Parathyroid adenoma (tissue), 2 donors: ENCODE measurements around the gene TAGLN3.
A peak's percentile ranks its signal among the peaks of the same experiment; 100 is the strongest.

Source experiments
- H2AFZ ChIP-seq: fragments of 300-600 bp; sonication (generic); one replicate; pipeline ENCODE4 v1.7.0; 2017; ENCODE audit warnings: antibody characterized with exemption, mild to moderate bottlenecking
- H3K27ac ChIP-seq: fragments of 300-600 bp; sonication (generic); one replicate; pipeline ENCODE4 v1.7.0; 2017
- H3K27me3 ChIP-seq: fragments of 300-600 bp; sonication (generic); one replicate; pipeline ENCODE4 v1.7.0; 2017; ENCODE audit warnings: low read length; ENCODE audit not compliant: control insufficient read depth, insufficient read depth
- H3K36me3 ChIP-seq: fragments of 300-600 bp; sonication (generic); one replicate; pipeline ENCODE4 v1.7.0; 2017; ENCODE audit warnings: low read length; ENCODE audit not compliant: control insufficient read depth, insufficient read depth
- H3K4me1 ChIP-seq: fragments of 300-600 bp; sonication (generic); one replicate; pipeline ENCODE4 v1.7.0; 2017; ENCODE audit warnings: control low read depth
- H3K4me2 ChIP-seq: fragments of 300-600 bp; sonication (generic); one replicate; pipeline ENCODE4 v1.7.0; 2017; ENCODE audit warnings: low read length
- H3K4me3 ChIP-seq: fragments of 300-600 bp; sonication (generic); one replicate; pipeline ENCODE4 v1.7.0; 2017; ENCODE audit warnings: low read depth, low read length
- H3K79me2 ChIP-seq: fragments of 300-600 bp; sonication (generic); one replicate; pipeline ENCODE4 v1.7.0; 2017; ENCODE audit warnings: control low read depth
- H3K9ac ChIP-seq: fragments of 300-600 bp; sonication (generic); one replicate; pipeline ENCODE4 v1.7.0; 2017; ENCODE audit warnings: mild to moderate bottlenecking
- H3K9me3 ChIP-seq: fragments of 300-600 bp; sonication (generic); one replicate; pipeline ENCODE4 v1.7.0; 2017; ENCODE audit warnings: low read length; ENCODE audit not compliant: control insufficient read depth
- CTCF ChIP-seq: fragments of 300-600 bp; sonication (generic); IDR thresholded peaks from one replicate; pipeline ENCODE4 v1.7.0; 2017; ENCODE audit warnings: antibody characterized with exemption, mild to moderate bottlenecking
- donor health status: primary hyperparathyroidism.

Gene TAGLN3

GRCh38 chr3:112038863-112039262 is 40.1 kb downstream of the TAGLN3 start:
- Histone ChIP-seq H3K27ac (no peak overlapping the region), H3K4me3 (no peak overlapping the region), H3K79me2 (no peaks in the 10 kb centered on the region), H2AFZ (no peak overlapping the region), H3K4me1 (no peaks in the 10 kb centered on the region), H3K27me3 (no peaks in the 10 kb centered on the region), H3K9me3 (no peaks in the 10 kb centered on the region), H3K9ac (no peak overlapping the region), H3K4me2 (no peak overlapping the region), H3K36me3 (no peaks in the 10 kb centered on the region)
- no peak for TF ChIP-seq CTCF

DNA sequence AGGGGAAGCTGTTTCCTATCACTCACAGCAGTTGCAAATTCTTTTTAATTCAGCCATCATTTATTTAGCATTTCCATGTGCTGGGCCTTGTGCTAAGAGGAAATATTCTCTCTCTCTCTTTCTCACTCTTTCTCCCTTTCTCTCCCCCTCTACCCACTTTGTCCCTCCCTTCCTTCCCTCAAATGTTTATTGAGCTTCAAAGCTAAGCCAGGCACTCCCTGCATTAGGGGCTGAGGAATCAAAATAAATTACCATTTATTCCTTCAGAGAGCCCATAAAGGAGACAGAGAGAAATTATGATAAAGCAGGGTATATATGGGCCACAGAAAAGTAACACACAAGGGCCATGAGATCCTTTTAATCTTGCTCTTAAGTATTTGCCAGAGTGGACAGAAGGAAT is 42.6 kb downstream of the TAGLN3 start:
- no peak overlapping the region for H3K27ac ChIP-seq
- H3K27me3 ChIP-seq: no peaks in the 10 kb centered on the region
- H3K36me3 ChIP-seq: no peaks in the 10 kb centered on the region
- no peaks in the 10 kb centered on the region for H3K9me3 ChIP-seq
- no peaks in the 10 kb centered on the region for H3K4me1 ChIP-seq
- no peak overlapping the region for H3K4me2 ChIP-seq
- TF ChIP-seq CTCF: no peak
- H2AFZ ChIP-seq: peak overlapping the region; percentile 17
- H3K79me2 ChIP-seq: no peaks in the 10 kb centered on the region
- H3K9ac ChIP-seq: no peak overlapping the region
- H3K4me3 ChIP-seq: no peak overlapping the region

DNA sequence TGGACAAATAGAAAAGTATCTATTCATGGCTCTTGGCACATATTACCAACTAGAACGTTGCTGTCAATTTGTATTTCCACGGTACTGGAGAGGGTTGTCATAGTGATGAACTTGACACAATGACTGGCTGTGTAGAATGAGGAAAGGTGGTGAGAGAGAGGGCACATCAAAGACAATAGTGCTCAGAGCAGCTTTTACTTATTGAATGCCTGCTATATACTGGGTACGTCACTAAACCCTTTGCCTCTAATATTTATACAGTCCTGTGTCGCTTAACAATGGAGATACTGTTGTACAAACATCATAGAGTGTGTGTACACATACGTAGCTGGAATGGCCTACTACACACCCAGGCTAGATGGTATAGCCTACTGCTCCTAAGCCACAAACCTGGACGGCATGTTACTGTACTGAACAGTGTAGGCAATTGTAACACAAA is 44.1 kb downstream of the TAGLN3 start:
- H3K27me3 ChIP-seq: no peaks in the 10 kb centered on the region
- no peak overlapping the region for H2AFZ ChIP-seq
- no peak for TF ChIP-seq CTCF
- no peaks in the 10 kb centered on the region for H3K9me3 ChIP-seq
- no peak overlapping the region for H3K4me2 ChIP-seq
- no peaks in the 10 kb centered on the region for H3K4me1 ChIP-seq
- H3K79me2 ChIP-seq: no peaks in the 10 kb centered on the region
- no peak overlapping the region for H3K9ac ChIP-seq
- no peak overlapping the region for H3K4me3 ChIP-seq
- H3K36me3 ChIP-seq: no peaks in the 10 kb centered on the region
- no peak overlapping the region for H3K27ac ChIP-seq

GRCh38 chr3:112043621-112044201 is 45.0 kb downstream of the TAGLN3 start:
- no peak overlapping the region for H3K27ac ChIP-seq
- peak overlapping the region; percentile 30 for H2AFZ ChIP-seq
- peak overlapping the region; percentile 46 for H3K4me2 ChIP-seq
- H3K4me1 ChIP-seq: no peaks in the 10 kb centered on the region
- TF ChIP-seq CTCF: peak; percentile 90
- H3K4me3 ChIP-seq: no peak overlapping the region
- no peaks in the 10 kb centered on the region for H3K27me3 ChIP-seq
- no peaks in the 10 kb centered on the region for H3K9me3 ChIP-seq
- no peaks in the 10 kb centered on the region for H3K36me3 ChIP-seq
- H3K79me2 ChIP-seq: no peaks in the 10 kb centered on the region
- no peak overlapping the region for H3K9ac ChIP-seq

GRCh38 chr3:112046599-112046998 is 47.9 kb downstream of the TAGLN3 start:
- no peak for TF ChIP-seq CTCF
- H3K4me1 ChIP-seq: no peaks in the 10 kb centered on the region
- no peak overlapping the region for H3K4me2 ChIP-seq
- H2AFZ ChIP-seq: no peak overlapping the region
- H3K36me3 ChIP-seq: no peaks in the 10 kb centered on the region
- no peak overlapping the region for H3K9ac ChIP-seq
- H3K4me3 ChIP-seq: no peak overlapping the region
- no peaks in the 10 kb centered on the region for H3K9me3 ChIP-seq
- no peak overlapping the region for H3K27ac ChIP-seq
- H3K27me3 ChIP-seq: no peaks in the 10 kb centered on the region
- H3K79me2 ChIP-seq: no peaks in the 10 kb centered on the region
